Adrenal gland (tissue), 12 donors: ENCODE data around the gene MYOM3. TPM values are rescaled to one million over a fixed set of nuclear protein-coding genes. Genes with fewer than 3 reads are reported as not detected.

Experiments
- DNase-seq, 7 donors: peaks; one replicate each; pipeline ENCODE4 v3.0.0-alpha.2; 2019 to 2020
- H3K27ac ChIP-seq, 5 donors: fragments of 200-600 bp; sonication (generic) in 4 of 5; 1 replicate in 3 of 5; 2 replicates in 2 of 5; pipeline versions ENCODE4 v1.5.1 to v1.8.0; 2016 to 2020; ENCODE audit warnings: mild to moderate bottlenecking in 1 of 5
- H3K27me3 ChIP-seq: fragments of 200-600 bp; 2 replicates; pipeline ENCODE4 v1.8.0; 2021
- H3K36me3 ChIP-seq, 2 donors: fragments of 200-600 bp; replicated peaks in 1 of 2; 1 replicate in 1 of 2; 2 replicates in 1 of 2; pipeline versions ENCODE4 v1.5.1 to v1.8.0; 2018 to 2022
- H3K4me1 ChIP-seq, 2 donors: fragments of 200-600 bp; replicated peaks in 1 of 2; 1 replicate in 1 of 2; 2 replicates in 1 of 2; pipeline versions ENCODE4 v1.5.1 to v1.8.0; 2018 to 2021
- H3K4me3 ChIP-seq, 4 donors: fragments of 200-600 bp; sonication (generic) in 3 of 4; one replicate each; pipeline ENCODE4 v1.5.1; 2016 to 2018
- H3K9me3 ChIP-seq, 3 donors: fragments of 200-600 bp; sonication (generic) in 1 of 3; replicated peaks in 1 of 3; 1 replicate in 2 of 3; 2 replicates in 1 of 3; pipeline versions ENCODE4 v1.5.1 to v1.8.0; 2016 to 2021
- POLR2A ChIP-seq, 2 donors: fragments of 450-650 bp; IDR thresholded peaks; one replicate each; pipeline ENCODE4 v1.6.1; 2017; ENCODE audit warnings: antibody characterized with exemption in 2 of 2, mild to moderate bottlenecking in 2 of 2, moderate library complexity in 1 of 2
- WGBS, 4 donors: extraction: QIAGEN DNeasy Blood & Tissue Kit in 2 of 4; methylation state at CpG; one replicate each; pipeline versions ENCODE4 v1.1.5 to v1.1.7; 2013 to 2017; 5-methylcytosine and 5-hydroxymethylcytosine counted together
- intact Hi-C, 2 donors: fragments of 100-400 bp; cut with DNase I; formaldehyde crosslinking; loops; one replicate each; pipeline versions ENCODE4 v1.14.1 to v1.15.0; 2022 to 2023
- polyA plus RNA-seq, 3 donors: library from polyadenylated mRNA; stranded (reverse); fragments of 200-250 nt in 2 of 3; fragments of 350-450 nt in 1 of 3; fragmentation: Illumina TruSeq in 1 of 3; extraction: RNeasy Lipid Tissue Mini Kit (QIAGEN cat#74804) in 1 of 3; gene quantifications; one replicate each; pipeline ENCODE4 v1.2.3, GENCODE V29; 2013 to 2014
- total RNA-seq, 9 donors: library from RNA; depleted of rRNA in 4 of 9; stranded (reverse); fragments of >200 nt in 4 of 9; fragments of 120-200 nt in 1 of 9; fragmentation: NEBNext Ultra II Directional in 1 of 9; extraction: Animal tissue kit (Norgen Biotek cat#: 25700) in 1 of 9; gene quantifications; one replicate each; pipeline versions ENCODE4 v1.1.0 to v1.2.4, GENCODE V29; 2013 to 2023
- TF ChIP-seq, protein P1 (sequence below), 6 experiments: fragments of 450-650 bp in 4 of 6; fragments of 200-600 bp in 2 of 6; sonication (generic) in 1 of 6; IDR thresholded peaks; 1 replicate in 5 of 6; 2 replicates in 1 of 6; pipeline versions ENCODE4 v1.5.1 to v1.8.0; 2016 to 2021; ENCODE audit warnings: antibody characterized with exemption in 6 of 6, mild to moderate bottlenecking in 2 of 6, moderate library complexity in 1 of 6
- donor health status: healthy with polysubstance abuse.
- donor health status: Bipolar disorder and iron deficiency.
- donor health status: DM: yes; HTN: yes; CAD: no.
- donor health status: DM: no; HTN: no; CAD: no.
- donor health status: DM: no; HTN: no; CAD: no.
- donor health status: DM: yes; HTN: yes; CAD: no.

The MYOM3 gene
- total and polyA plus RNA-seq, 12 donors, result 0.09 to 7.0 (median 0.18) TPM

DNA sequence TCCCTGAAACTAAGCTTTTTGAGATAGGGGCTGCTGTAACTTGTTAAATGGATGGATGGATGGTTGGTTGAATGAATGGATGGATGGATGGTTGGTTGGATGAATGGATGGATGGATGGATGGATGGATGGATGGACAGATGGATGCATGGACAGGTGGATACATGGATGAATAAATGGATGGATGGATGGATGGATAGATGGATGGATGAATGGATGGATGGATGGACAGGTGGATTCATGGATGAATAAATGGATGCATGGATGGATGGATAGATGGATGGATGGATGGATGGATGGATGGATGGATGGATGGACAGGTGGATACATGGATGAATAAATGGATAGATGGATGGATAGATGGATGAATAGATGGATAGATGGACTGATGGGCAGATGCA lies 26.9 kb downstream of the MYOM3 start:
- no peaks in the 10 kb centered on the region for H3K9me3 ChIP-seq
- no peaks in the 10 kb centered on the region for H3K36me3 ChIP-seq
- TF ChIP-seq, protein P1, sequence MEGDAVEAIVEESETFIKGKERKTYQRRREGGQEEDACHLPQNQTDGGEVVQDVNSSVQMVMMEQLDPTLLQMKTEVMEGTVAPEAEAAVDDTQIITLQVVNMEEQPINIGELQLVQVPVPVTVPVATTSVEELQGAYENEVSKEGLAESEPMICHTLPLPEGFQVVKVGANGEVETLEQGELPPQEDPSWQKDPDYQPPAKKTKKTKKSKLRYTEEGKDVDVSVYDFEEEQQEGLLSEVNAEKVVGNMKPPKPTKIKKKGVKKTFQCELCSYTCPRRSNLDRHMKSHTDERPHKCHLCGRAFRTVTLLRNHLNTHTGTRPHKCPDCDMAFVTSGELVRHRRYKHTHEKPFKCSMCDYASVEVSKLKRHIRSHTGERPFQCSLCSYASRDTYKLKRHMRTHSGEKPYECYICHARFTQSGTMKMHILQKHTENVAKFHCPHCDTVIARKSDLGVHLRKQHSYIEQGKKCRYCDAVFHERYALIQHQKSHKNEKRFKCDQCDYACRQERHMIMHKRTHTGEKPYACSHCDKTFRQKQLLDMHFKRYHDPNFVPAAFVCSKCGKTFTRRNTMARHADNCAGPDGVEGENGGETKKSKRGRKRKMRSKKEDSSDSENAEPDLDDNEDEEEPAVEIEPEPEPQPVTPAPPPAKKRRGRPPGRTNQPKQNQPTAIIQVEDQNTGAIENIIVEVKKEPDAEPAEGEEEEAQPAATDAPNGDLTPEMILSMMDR (IDR thresholded peaks at IDR 0.05), result no peak
- TF ChIP-seq POLR2A (IDR thresholded peaks at IDR 0.05), result no peak
- no peak overlapping the region for H3K4me3 ChIP-seq
- intact Hi-C loops, result no loop called here
- no peaks in the 10 kb centered on the region for H3K27me3 ChIP-seq
- no peak for DNase-seq
- H3K27ac ChIP-seq, result no peak overlapping the region
- no peaks in the 10 kb centered on the region for H3K4me1 ChIP-seq

DNA sequence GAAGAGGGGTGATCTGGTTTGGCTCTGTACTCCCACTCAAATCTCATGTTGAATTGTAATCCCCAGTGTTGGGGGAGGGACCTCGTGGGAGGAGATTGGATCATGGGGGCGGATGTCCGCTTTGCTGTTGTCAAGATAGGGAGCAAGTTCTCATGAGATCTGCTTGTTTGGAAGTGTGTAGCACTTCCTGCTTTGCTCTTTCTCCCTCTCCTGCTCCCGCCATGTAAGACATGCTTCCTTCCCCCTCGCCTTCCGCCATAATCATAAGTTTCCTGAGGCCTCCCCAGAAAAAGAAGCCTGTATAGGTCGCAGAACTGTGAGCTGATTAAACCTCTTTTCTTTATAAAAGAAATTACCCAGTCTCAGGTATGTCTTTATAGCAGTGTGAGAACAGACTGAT lies 27.9 kb downstream of the MYOM3 start:
- Histone ChIP-seq H3K27me3 (no peaks in the 10 kb centered on the region), H3K4me1 (no peaks in the 10 kb centered on the region), H3K4me3 (no peak overlapping the region), H3K36me3 (no peaks in the 10 kb centered on the region), H3K9me3 (no peaks in the 10 kb centered on the region), H3K27ac (no peak overlapping the region)
- intact Hi-C loops, result no loop called here
- no peak for TF ChIP-seq POLR2A (IDR thresholded peaks at IDR 0.05)
- TF ChIP-seq, protein P1 (IDR thresholded peaks at IDR 0.05), result no peak
- 78 to 90% (median 85%) methylated on average over 7 of the region's 7 CpGs for WGBS, 4 donors
- no peak for DNase-seq

DNA sequence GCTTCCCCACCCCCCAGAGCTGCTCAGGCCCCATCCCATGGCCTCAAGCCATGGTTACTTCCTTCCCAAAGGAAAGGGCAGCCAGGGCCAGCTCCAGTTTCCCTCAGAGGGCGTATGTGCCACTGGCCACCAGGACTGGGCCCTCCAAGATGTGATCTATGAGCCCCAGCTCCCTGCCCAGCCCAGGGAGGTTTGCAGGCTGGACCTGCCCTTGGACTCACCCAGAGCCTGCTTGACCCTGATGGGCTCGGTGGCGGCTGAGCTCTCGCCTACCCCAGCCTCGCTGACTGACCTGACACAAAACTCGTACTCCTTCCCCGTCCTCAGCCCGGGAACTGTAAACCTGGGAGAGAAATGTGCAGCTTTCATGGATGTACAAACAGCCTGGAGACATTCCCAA lies 29.6 kb downstream of the MYOM3 start:
- H3K27me3 ChIP-seq, result no peaks in the 10 kb centered on the region
- no peaks in the 10 kb centered on the region for H3K36me3 ChIP-seq
- TF ChIP-seq POLR2A (IDR thresholded peaks at IDR 0.05), result no peak
- TF ChIP-seq, protein P1 (IDR thresholded peaks at IDR 0.05), result no peak
- no peak for DNase-seq
- H3K4me3 ChIP-seq, result no peak overlapping the region
- no peak overlapping the region for H3K27ac ChIP-seq
- intact Hi-C loops, result no loop called here
- 79 to 98% (median 86%) methylated on average over 7 to 8 of the region's 8 CpGs for WGBS, 4 donors
- H3K4me1 ChIP-seq, result no peaks in the 10 kb centered on the region
- no peaks in the 10 kb centered on the region for H3K9me3 ChIP-seq

DNA sequence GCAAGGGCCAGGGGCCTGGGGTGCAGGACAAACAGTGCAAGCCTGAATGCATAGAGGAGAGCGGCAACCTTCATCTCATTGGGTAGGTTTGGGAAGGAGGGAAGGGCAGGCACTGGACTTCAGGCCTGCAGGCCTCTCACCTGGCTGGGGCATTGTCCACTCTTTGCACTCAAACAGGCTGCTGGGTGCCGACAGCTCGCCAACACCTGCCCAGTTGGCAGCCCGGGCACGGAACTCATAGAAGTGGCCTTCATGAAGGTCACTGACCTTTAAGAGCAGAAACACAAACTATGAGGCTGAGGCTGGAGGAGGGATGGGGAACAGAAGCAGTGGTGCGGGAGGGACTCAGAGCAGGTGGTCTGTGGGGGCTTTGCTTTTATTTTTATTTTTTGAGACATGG lies 30.7 kb downstream of the MYOM3 start:
- no peaks in the 10 kb centered on the region for H3K9me3 ChIP-seq
- intact Hi-C loops, result no loop called here
- H3K36me3 ChIP-seq, result no peaks in the 10 kb centered on the region
- 43 to 100% (median 63%) methylated on average over 1 to 6 of the region's 6 CpGs for WGBS, 4 donors
- peak in 1 of 7 donors; percentile 8 for DNase-seq
- no peak overlapping the region for H3K4me3 ChIP-seq
- no peaks in the 10 kb centered on the region for H3K27me3 ChIP-seq
- no peaks in the 10 kb centered on the region for H3K4me1 ChIP-seq
- no peak for TF ChIP-seq POLR2A (IDR thresholded peaks at IDR 0.05)
- TF ChIP-seq, protein P1 (IDR thresholded peaks at IDR 0.05), result no peak
- no peak overlapping the region for H3K27ac ChIP-seq
